HG03378 (cell line): ENCODE measurements around the gene CCR1.
"Not testable (repeated sequence)": the region's sequence is repeated elsewhere in the genome, so short reads cannot be mapped to it uniquely, and the experiment has no call there.

Experiments used
- ATAC-seq: cut with Tn5 transposase; IDR thresholded peaks from one replicate; pipeline ENCODE4 v1.9.1; 2021; ENCODE audit warnings: mild to moderate bottlenecking, moderate library complexity; ENCODE audit not compliant: unreplicated experiment

CCR1 gene

GRCh38 chr3:46213201-46213600 is 5.1 kb upstream of the CCR1 start:
- no peak for ATAC-seq

GRCh38 chr3:46212101-46212500 is 4.0 kb upstream of the CCR1 start:
- ATAC-seq = no peak

GRCh38 chr3:46209746-46210470 is 1.8 kb upstream of the CCR1 start:
- no peak for ATAC-seq

- ATAC-seq = no peak
Observed at GRCh38 chr3:46209053-46209452, 940 bp upstream of the CCR1 start.

GRCh38 chr3:46207514-46207913 is 599 bp downstream of the CCR1 start:
- ATAC-seq = not testable (repeated sequence)

GRCh38 chr3:46206282-46207015 is 1.7 kb downstream of the CCR1 start:
- ATAC-seq = no peak

GRCh38 chr3:46205286-46205960 is 2.7 kb downstream of the CCR1 start:
- no peak for ATAC-seq

- ATAC-seq = no peak
Observed at GRCh38 chr3:46203681-46204080, 4.4 kb downstream of the CCR1 start.

GRCh38 chr3:46202535-46202934 is 5.6 kb downstream of the CCR1 start:
- ATAC-seq = no peak

- no peak for ATAC-seq
Observed at GRCh38 chr3:46200790-46201189, 7.3 kb downstream of the CCR1 start.

GRCh38 chr3:46200211-46200610 is 7.9 kb downstream of the CCR1 start:
- ATAC-seq = no peak

GRCh38 chr3:46196261-46196957 is 11.7 kb downstream of the CCR1 start:
- no peak for ATAC-seq

- ATAC-seq = no peak
Observed at GRCh38 chr3:46194868-46195553, 13.1 kb downstream of the CCR1 start.

GRCh38 chr3:46193436-46193835 is 14.7 kb downstream of the CCR1 start:
- no peak for ATAC-seq

GRCh38 chr3:46192939-46193338 is 15.2 kb downstream of the CCR1 start:
- no peak for ATAC-seq

GRCh38 chr3:46191730-46192129 is 16.4 kb downstream of the CCR1 start:
- no peak for ATAC-seq

- ATAC-seq = no peak
Observed at GRCh38 chr3:46188708-46189107, 19.4 kb downstream of the CCR1 start.

GRCh38 chr3:46187876-46188275 is 20.2 kb downstream of the CCR1 start:
- ATAC-seq = peak; percentile 25

- peak; percentile 30 for ATAC-seq
Observed at GRCh38 chr3:46187341-46187700, 20.8 kb downstream of the CCR1 start.

GRCh38 chr3:46186471-46187340 is 21.4 kb downstream of the CCR1 start:
- peak; percentile 61 for ATAC-seq
